HepG2 (cell line): ENCODE results near the gene FAM216A. TPM values are rescaled to one million over a fixed set of nuclear protein-coding genes. Genes with fewer than 3 reads are reported as not detected.

Experiments used
- ATAC-seq: fragments of 200-7000 bp; cut with Tn5 transposase; 3 replicates; pipeline ENCODE4 v1.9.1; 2020; ENCODE audit warnings: mild to moderate bottlenecking, moderate library complexity
- BruUV-seq: library from RNA; stranded (reverse); fragments of 400-500 nt; replicated peaks from 2 replicates; lab custom pipeline; 2021; lab: Mats Ljungman, UMichigan
- CTCF ChIA-PET: fragments of 300-600 bp; formaldehyde crosslinking; extraction: SDS; loops from one replicate; lab custom pipeline; 2021; ENCODE audit warnings: low total read pairs, inconsistent platforms, low intra/inter-chr PET ratio; lab: Yijun Ruan, JAX
- POLR2A ChIA-PET: fragments of 350-600 bp; sonication (Branson Sonifier 250); formaldehyde crosslinking; loops from one replicate; lab custom pipeline; 2020; ENCODE audit warnings: antibody characterized with exemption, inconsistent platforms; lab: Yijun Ruan, JAX
- DNase-seq: peaks from one replicate; pipeline ENCODE4 v3.0.0-alpha.2; 2015; ENCODE audit warnings: low spot score
- FAIRE-seq: peaks from 3 replicates; lab custom pipeline; 2011; peaks lifted over from hg19 to GRCh38; lab: Jason Lieb, UNC
- H2AFZ ChIP-seq: one replicate; pipeline ENCODE4 v1.6.1; 2011; ENCODE audit warnings: low read length, inconsistent platforms
- H3K27ac ChIP-seq: fragments of 300-600 bp; 3 replicates; pipeline ENCODE4 v1.8.0; 2011; ENCODE audit warnings: mixed run types, mild to moderate bottlenecking, mixed read lengths, low read length, inconsistent platforms; ENCODE audit not compliant: insufficient read depth; ENCODE audit errors: extremely low read length
- H3K27me3 ChIP-seq, 2 experiments: fragments of 200-600 bp in 1 of 2; 2 replicates in 1 of 2; 3 replicates in 1 of 2; pipeline versions ENCODE4 v1.6.0 to v1.8.0; 2011; ENCODE audit warnings: low read length in 2 of 2, mild to moderate bottlenecking in 2 of 2, moderate library complexity in 2 of 2, inconsistent platforms in 1 of 2; ENCODE audit not compliant: insufficient read depth in 2 of 2, control insufficient read depth in 1 of 2
- H3K36me3 ChIP-seq, 2 experiments: fragments of 200-600 bp in 1 of 2; replicated peaks in 1 of 2; 2 replicates in 1 of 2; 3 replicates in 1 of 2; pipeline versions ENCODE4 v1.5.1 to v1.8.0; 2011; ENCODE audit warnings: low read length in 2 of 2, inconsistent platforms in 1 of 2; ENCODE audit not compliant: insufficient read depth in 2 of 2, control insufficient read depth in 1 of 2
- H3K4me1 ChIP-seq: 2 replicates; pipeline ENCODE4 v1.5.1; 2012; ENCODE audit warnings: low read length, inconsistent platforms; ENCODE audit not compliant: insufficient read depth
- H3K4me2 ChIP-seq: 2 replicates; pipeline ENCODE4 v1.6.0; 2011; ENCODE audit warnings: low read depth, low read length, inconsistent platforms
- H3K4me3 ChIP-seq, 3 experiments: fragments of 200-600 bp in 1 of 3; sonication (generic), shearing (Covaris generic) in 1 of 3; replicated peaks in 1 of 3; 2 replicates each; pipeline ENCODE4 v1.5.1; 2011 to 2016; ENCODE audit warnings: low read length in 3 of 3, inconsistent platforms in 2 of 3, low read depth in 2 of 3, mild to moderate bottlenecking in 2 of 3, control low read depth in 1 of 3, mixed read lengths in 1 of 3; ENCODE audit not compliant: insufficient read depth in 1 of 3
- H3K79me2 ChIP-seq: one replicate; pipeline ENCODE4 v1.6.1; 2011; ENCODE audit warnings: low read length, inconsistent platforms; ENCODE audit not compliant: insufficient read depth
- H3K9ac ChIP-seq: 2 replicates; pipeline ENCODE4 v1.6.0; 2011; ENCODE audit warnings: mild to moderate bottlenecking, low read depth, low read length, inconsistent platforms; ENCODE audit not compliant: insufficient read depth
- H3K9me3 ChIP-seq: 2 replicates; pipeline ENCODE4 v1.5.1; 2012; ENCODE audit warnings: mild to moderate bottlenecking, low read length
- H4K20me1 ChIP-seq: 2 replicates; pipeline ENCODE4 v1.6.0; 2011; ENCODE audit warnings: inconsistent platforms, mild to moderate bottlenecking, low read length, moderate library complexity; ENCODE audit not compliant: insufficient read depth
- ARID3A ChIP-seq: IDR thresholded peaks from 2 replicates; pipeline ENCODE4 v1.6.1; 2012; ENCODE audit warnings: low read depth, low read length, improper control_type of control experiment
- CEBPG ChIP-seq: IDR thresholded peaks from 2 replicates; pipeline ENCODE4 v1.6.1; 2016
- E2F5 ChIP-seq: sonication (generic); formaldehyde crosslinking; conservative IDR thresholded peaks from 2 replicates; pipeline ENCODE4 v1.4.0; 2020; ENCODE audit warnings: missing genetic modification reagents
- EHMT2 ChIP-seq: fragments of 200-600 bp; sonication (generic); IDR thresholded peaks from 2 replicates; pipeline ENCODE4 v1.7.0; 2017; ENCODE audit warnings: antibody characterized with exemption, low read depth, low read length, borderline replicate concordance
- HOXD1 ChIP-seq: sonication (generic); formaldehyde crosslinking; IDR thresholded peaks from 2 replicates; pipeline ENCODE4 v1.5.0; 2020; ENCODE audit warnings: missing genetic modification reagents
- JUNB ChIP-seq: sonication (generic); formaldehyde crosslinking; IDR thresholded peaks from 2 replicates; pipeline ENCODE4 v1.8.0; 2022; ENCODE audit warnings: missing genetic modification reagents, mild to moderate bottlenecking, borderline replicate concordance
- PHF20 ChIP-seq: sonication (generic); formaldehyde crosslinking; IDR thresholded peaks from 2 replicates; pipeline ENCODE4 v1.5.0; 2020; ENCODE audit warnings: mild to moderate bottlenecking, missing genetic modification reagents
- TAF1 ChIP-seq: sonication (generic); formaldehyde crosslinking; IDR thresholded peaks from 2 replicates; pipeline ENCODE4 v1.4.0; 2020; ENCODE audit warnings: missing genetic modification reagents
- ZBED4 ChIP-seq: sonication (generic); formaldehyde crosslinking; IDR thresholded peaks from 2 replicates; pipeline ENCODE4 v1.4.0; 2020; ENCODE audit warnings: missing genetic modification reagents, borderline replicate concordance
- ZNF232 ChIP-seq: sonication (generic); formaldehyde crosslinking; IDR thresholded peaks from 2 replicates; pipeline ENCODE4 v1.4.0; 2020; ENCODE audit warnings: missing genetic modification reagents, borderline replicate concordance
- ZNF296 ChIP-seq: sonication (generic); formaldehyde crosslinking; conservative IDR thresholded peaks from 2 replicates; pipeline ENCODE4 v1.5.0; 2020; ENCODE audit warnings: mild to moderate bottlenecking, missing genetic modification reagents
- ZNF329 ChIP-seq: sonication (generic); formaldehyde crosslinking; IDR thresholded peaks from 2 replicates; pipeline ENCODE4 v1.9.0; 2021; ENCODE audit warnings: low read depth, mild to moderate bottlenecking, missing genetic modification reagents
- ZNF44 ChIP-seq: sonication (generic); formaldehyde crosslinking; IDR thresholded peaks from 2 replicates; pipeline ENCODE4 v1.5.1; 2020; ENCODE audit warnings: mild to moderate bottlenecking, missing genetic modification reagents
- ZNF512 ChIP-seq: sonication (generic); formaldehyde crosslinking; IDR thresholded peaks from 2 replicates; pipeline ENCODE4 v1.4.0; 2020; ENCODE audit warnings: mild to moderate bottlenecking, missing genetic modification reagents
- ZNF740 ChIP-seq: sonication (generic); formaldehyde crosslinking; IDR thresholded peaks from 2 replicates; pipeline ENCODE4 v1.4.0; 2020; ENCODE audit warnings: missing genetic modification reagents
- WGBS: methylation state at CpG from one replicate; pipeline ENCODE4 v1.1.6; 2017; ENCODE audit warnings: low lambda C conversion rate; 5-methylcytosine and 5-hydroxymethylcytosine counted together
- in situ Hi-C: cut with HindIII; loops from 2 replicates; pipeline ENCODE4 v1.10.0; 2017; ENCODE audit warnings: low pct_unique_long_range_greater_than_20kb; ENCODE audit not compliant: extremely low pct_ligation_motif_present
- intact Hi-C: fragments of 100-400 bp; cut with micrococcal nuclease; formaldehyde crosslinking; loops from one replicate; pipeline ENCODE4 v1.10.0; 2022; ENCODE audit not compliant: unreplicated experiment
- polyA plus RNA-seq, 8 experiments: library from polyadenylated mRNA; depleted of rRNA in 3 of 8; stranded (reverse) in 7 of 8; unstranded in 1 of 8; fragments of >200 nt; fragmentation: Illumina TruSeq in 4 of 8; extraction: Trizol in 4 of 8; gene quantifications; 2 replicates each; pipeline versions ENCODE4 v1.2.1 to v1.2.3, GENCODE V29; 2011 to 2016; ENCODE audit warnings: low read depth in 4 of 8, missing spikeins in 1 of 8, mixed read lengths in 1 of 8; ENCODE audit not compliant: insufficient read depth in 1 of 8
- total RNA-seq, 5 experiments: library from RNA; depleted of rRNA; stranded (reverse); fragments of >200 nt; fragmentation: Illumina TruSeq; extraction: Trizol; gene quantifications; 2 replicates each; pipeline ENCODE4 v1.2.3, GENCODE V29; 2016; ENCODE audit warnings: low read depth in 1 of 5

Gene FAM216A
- total and polyA plus RNA-seq, 2 of the 13 experiments (the other 11 are each of a cell fraction or from before 2014, with no cell fraction given), result 20.3 to 31.2 TPM

GRCh38 chr12:110501399-110501751 is 32.7 kb downstream of the FAM216A start:
- Histone ChIP-seq H3K4me1 (peaks cover 30% of the 10 kb centered on the region), H3K4me3 (peak overlapping the region; percentile 84 to 95 (median 86)), H3K27me3 (peaks cover 0 to 3% of the 10 kb centered on the region in 2 experiments; a peak in 1 of 5 replicates), H2AFZ (peak overlapping the region; percentile 48), H3K79me2 (peaks cover 41% of the 10 kb centered on the region), H3K27ac (peak overlapping the region; percentile 89), H3K4me2 (peak overlapping the region; percentile 89), H3K36me3 (peaks cover 0 to 7% of the 10 kb centered on the region in 2 experiments; a peak in 1 of 5 replicates), H3K9me3 (no peaks in the 10 kb centered on the region), H3K9ac (peak overlapping the region; percentile 92), H4K20me1 (no peaks in the 10 kb centered on the region; the same call in none of the 2 replicates)
- WGBS, result 0% methylated on average over 5 of the region's 17 CpGs
- BruUV-seq, result TSS peak; percentile 82
- intact Hi-C loops (loop anchor here (5.0 kb wide), 1 partner anchor 49 kb away; the partner anchor contains the start of gene ARPC3), in situ Hi-C loops (no loop called here)
- CTCF ChIA-PET, result no interaction called here
- ATAC-seq, result peak; percentile 63
- POLR2A ChIA-PET, result interaction anchor here (1.1 to 3.8 kb wide), 6 partner anchors 20 to 377 kb away, joined by 3 to 36 read pairs (median 4); partner anchors contain the start of genes ARPC3, FAM216A, GPN3 and IFT81
- no peak for FAIRE-seq
- DNase-seq, result peak; percentile 38
- TF ChIP-seq ZNF232 (0 out of 2 replicates have a peak, but pooled peaks have one; percentile 16), ZBED4 (CRISPR knock-in tag) (peak; percentile 4; the same call in 1 of the 2 replicates), EHMT2 (no peak), PHF20 (CRISPR knock-in tag) (no peak), ZNF44 (0 out of 2 replicates have a peak, but pooled peaks have one; percentile 4), JUNB (CRISPR knock-in tag) (no peak), HOXD1 (CRISPR knock-in tag) (no peak), ZNF329 (peak; percentile 6; the same call in 1 of the 2 replicates), ZNF296 (CRISPR knock-in tag) (0 out of 2 replicates have a peak, but pooled peaks have one; percentile 66), E2F5 (CRISPR knock-in tag) (no peak), ZNF512 (CRISPR knock-in tag) (no peak), CEBPG (CRISPR knock-in tag) (no peak), ZNF740 (no peak), ARID3A (no peak), TAF1 (CRISPR knock-in tag) (no peak)
